Erythroblast (primary cell): Measurements from ENCODE around the gene OR6C70.
"Not testable (repeated sequence)": the region's sequence is repeated elsewhere in the genome, so short reads cannot be mapped to it uniquely, and the experiment has no call there.

Source experiments
- DNase-seq, 2 experiments: peaks; one replicate each; lab custom pipeline; 2025; lab: John Stamatoyannopoulos, UW
- GATA1 ChIP-seq: IDR thresholded peaks from 2 replicates; pipeline ENCODE4 v1.6.1; 2011; ENCODE audit warnings: low read depth, mild to moderate bottlenecking, control low read depth, low read length, moderate library complexity
- POLR2A ChIP-seq: IDR thresholded peaks from 2 replicates; pipeline ENCODE4 v1.6.1; 2011; ENCODE audit warnings: mild to moderate bottlenecking, low read length

OR6C70 gene

DNA sequence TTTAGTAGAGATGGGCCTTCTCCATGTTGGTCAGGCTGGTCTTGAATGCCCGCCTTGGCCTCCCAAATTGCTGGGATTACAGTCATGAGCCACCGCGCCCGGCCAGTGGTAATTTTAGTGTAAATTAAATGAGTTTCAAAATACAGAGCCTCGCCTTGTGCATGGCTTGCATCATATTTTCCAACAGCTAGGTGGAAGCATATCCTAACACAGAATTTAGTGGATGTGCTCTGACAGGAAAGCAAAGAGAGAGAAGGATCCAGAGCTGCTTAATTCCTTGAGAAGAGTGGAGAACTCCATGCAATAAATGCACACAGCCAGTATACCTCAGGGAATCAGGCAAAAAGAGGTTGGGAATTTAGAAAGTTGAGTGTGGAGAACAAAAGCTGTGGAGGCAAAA lies 23.6 kb downstream of the OR6C70 start:
- TF ChIP-seq GATA1 (no peak), POLR2A (no peak)
- DNase-seq: no peak

DNA sequence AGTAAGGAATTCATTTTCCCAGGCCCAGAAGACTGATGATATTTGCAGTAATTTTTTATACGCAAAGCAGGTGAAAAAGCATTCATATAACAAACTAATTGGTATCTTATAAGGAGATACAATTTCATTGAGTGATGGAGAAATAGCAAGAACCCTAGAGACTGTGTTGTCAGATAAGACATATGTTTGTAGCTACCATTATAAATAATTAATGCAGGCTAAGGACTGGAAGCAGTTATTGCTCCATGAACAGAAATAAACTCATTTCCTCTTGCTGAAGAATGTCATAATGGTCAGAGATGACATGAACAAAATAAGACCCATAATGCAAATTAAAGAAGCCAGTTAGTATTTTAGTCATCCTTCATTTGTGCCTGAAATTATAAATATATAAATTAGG lies 24.6 kb downstream of the OR6C70 start:
- TF ChIP-seq GATA1 (no peak), POLR2A (no peak)
- no peak for DNase-seq

DNA sequence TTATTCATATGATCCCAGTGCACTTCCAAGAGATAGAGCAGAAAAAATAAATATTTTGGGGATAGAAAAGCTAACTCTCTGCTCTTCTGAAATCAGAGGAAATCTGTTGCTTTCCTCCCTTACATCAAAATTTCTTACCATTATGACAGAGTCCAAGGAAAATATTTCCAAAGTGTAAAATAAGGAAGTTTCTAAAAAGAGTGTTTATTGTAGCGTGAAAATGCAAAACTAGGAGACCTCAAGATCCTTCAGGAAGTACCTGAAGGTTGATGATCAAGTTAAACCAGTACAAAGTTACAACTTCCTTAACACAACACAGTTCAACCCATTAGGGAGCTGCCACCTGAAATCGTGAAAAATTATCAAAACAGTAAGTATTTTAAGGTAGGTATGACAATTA lies 26.2 kb downstream of the OR6C70 start, which contains the start of gene OR6C2:
Gene OR6C2, plus strand, starts transcription at position 301 of the 400 bp plus-strand sequence. CDS start 8,138 bp downstream, outside the sequence.
- DNase-seq: no peak
- TF ChIP-seq GATA1: no peak
- no peak for TF ChIP-seq POLR2A

DNA sequence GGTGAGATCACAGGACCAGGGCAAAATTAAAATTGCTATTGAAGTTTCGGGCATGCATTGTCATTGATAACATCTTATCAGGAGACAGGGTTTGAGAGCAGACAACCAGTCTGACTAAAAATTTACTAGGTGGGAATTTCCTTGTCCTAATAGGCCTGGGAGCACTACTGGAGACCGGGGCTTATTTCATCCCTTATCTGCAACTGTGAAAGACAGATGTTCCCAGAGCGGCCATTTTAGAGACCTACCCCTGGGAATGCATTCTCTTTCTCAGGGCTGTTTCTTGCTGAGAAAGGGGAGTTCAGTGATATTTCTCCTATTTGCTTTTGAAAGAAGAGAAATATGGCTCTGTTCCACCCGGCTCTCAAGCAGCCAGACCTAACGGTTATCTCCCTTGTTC lies 28.7 kb downstream of the OR6C70 start:
- not testable (repeated sequence) for DNase-seq

DNA sequence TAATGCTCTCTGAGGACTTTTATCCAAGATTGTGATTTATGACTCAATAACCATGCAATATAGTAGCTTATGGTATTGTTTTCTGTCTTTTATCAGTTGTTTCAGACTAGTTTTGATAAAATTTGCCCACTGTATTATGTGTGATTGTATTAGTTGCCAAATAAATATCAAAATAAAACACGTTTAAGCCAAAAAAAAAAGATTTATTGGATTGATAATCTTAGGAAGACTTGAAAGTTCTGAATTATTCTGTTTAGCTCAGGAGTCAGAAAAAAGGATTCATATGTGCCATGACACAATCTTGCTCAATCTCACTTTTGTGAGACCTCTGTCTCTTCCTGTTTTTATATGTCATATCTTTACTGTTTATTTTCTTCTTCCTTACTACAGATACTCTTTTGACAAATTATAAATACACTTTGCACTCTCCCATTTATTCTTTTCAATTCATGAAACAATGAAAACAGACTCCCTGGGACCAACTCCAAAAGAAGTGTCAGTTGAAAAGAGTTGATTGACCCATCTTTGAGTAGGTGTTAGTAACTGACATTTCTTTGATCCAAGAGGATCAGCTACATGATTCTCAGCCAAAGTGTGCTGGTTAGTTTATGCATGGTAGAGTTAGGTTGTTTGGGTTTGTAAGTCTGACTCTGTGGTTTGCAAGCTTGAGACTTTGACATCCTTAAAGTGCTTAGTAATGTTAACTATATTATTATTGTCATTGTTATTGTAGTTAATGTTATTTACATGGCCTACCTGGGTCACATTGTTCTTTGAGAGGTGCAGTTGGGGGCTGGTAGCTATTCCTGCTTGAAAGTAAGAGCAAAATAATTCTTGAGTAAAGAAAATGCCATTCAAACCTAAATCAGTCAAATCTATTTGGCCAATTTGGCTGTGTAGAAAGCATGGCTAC lies 41.4 kb downstream of the OR6C70 start:
- TF ChIP-seq POLR2A (no peak), GATA1 (no peak)
- no peak for DNase-seq

DNA sequence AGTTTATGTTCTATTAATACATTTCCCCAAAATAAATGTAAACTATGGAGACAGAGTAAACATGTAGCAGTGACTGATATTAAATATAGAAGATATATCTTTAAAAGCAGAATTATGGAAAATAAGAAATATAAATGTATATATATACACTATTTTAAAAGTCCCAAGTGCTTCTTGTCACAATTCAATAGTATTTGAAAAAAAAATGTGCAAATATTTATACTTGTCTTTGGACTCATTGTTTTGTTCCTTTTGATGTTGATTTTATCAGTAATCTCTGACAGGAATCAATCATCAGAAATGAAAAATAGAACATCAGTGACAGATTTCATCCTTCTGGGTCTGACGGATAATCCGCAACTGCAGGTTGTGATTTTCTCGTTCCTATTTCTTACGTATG lies 44.0 kb downstream of the OR6C70 start, which contains the start of gene OR6C76:
Gene OR6C76, plus strand, starts transcription at position 301 of the 400 bp plus-strand sequence. Its CDS starts 0 bp downstream, at position 301.
- DNase-seq: no peak
- TF ChIP-seq GATA1 (no peak), POLR2A (no peak)

DNA sequence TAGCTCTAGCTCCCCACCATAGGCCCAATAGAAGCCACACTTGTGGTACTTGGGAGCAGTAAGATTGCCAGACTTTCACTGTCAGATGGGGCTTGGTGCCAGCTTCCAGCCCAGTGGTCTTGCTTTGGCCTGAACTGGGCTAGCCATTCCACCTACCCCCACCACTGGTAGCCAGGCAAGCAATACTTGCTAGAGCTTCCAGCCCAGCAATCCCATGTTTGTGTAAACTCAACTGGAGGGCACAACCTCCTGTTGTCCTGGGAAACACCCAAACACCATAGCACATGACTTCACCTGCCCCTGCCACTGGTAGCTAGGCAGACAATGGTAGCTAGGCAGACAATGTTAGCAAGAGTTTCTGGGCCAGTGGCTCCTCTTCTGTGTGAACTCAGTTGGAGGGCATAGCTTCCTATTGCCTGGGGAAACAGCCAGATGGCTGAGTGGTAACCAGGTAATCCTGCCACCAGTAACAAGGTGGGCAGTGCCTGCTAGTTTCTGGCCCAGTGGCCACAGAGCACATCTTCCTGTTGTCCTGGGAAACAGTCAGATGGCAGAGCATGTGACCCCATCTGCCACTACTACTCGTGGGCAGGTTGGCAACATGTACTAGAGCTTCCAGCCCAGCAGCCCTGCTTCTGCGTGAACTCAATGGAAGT lies 49.5 kb downstream of the OR6C70 start:
- no peak for TF ChIP-seq GATA1
- TF ChIP-seq POLR2A: no peak

More for the DNA sequence above, 49.5 kb downstream of the OR6C70 start:
- no peak for DNase-seq
